ENCODE results near the gene BANF2. TPM values are rescaled to one million over a fixed set of nuclear protein-coding genes. Genes with fewer than 3 reads are reported as not detected.

Gene BANF2
- total and polyA plus RNA-seq, 2 of the 13 experiments (the other 11 are each of a cell fraction or from before 2014, with no cell fraction given) = 0.35 TPM; not detected in 1

DNA sequence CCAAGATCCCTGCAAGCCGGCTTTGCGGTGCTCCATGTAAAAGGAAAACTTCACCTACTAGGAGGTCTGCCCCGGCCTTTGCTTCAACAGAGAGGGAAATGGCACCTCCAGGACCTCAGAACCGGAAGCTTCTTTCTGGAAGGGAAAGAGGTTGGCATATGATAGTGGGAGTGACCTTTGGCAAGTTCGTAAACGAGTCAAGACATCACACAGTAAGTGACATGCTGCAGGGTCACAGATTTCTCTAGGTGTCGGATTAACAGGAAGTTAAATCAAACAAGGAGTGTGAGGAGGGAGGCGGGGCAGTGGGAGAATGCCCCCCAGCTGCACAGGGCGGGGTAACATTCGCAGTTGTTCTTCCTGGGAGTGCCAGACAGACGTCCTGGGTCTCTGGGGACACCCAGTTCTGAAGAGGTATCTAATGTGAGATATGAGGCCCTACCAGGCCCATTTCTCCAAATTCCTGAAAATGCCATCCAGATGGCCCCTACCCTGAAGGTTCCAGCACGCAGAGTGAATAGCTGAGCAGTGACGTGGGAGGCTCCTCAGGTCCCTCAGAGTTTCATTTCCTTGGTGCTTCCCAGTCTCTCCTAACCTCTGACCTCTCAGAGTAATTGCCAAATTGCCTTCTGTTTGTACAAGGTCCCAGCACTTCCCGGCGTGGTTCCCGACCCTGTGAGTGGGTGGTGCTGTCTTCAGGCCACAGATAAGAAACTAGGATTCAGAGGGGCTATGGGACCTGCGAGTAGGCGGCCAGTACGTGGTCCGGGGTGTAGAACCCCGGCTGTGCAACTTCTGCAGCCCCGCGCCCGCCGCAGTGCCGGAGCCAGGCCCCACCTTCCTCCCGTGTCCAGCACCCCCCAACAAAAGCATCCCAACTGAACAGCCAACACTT, 19.6 kb upstream of the BANF2 start (continued):
- TF ChIP-seq HIC2 (CRISPR knock-in tag; IDR thresholded peaks at IDR 0.05; ENCODE audit: low read depth) (no peak), ZIK1 (CRISPR knock-in tag; IDR thresholded peaks at IDR 0.05; ENCODE audit: borderline replicate concordance, low read depth) (no peak), EZH2 (conservative IDR thresholded peaks at IDR 0.05; ENCODE audit: low read depth, low read length) (no peak), ZNF343 (CRISPR knock-in tag; IDR thresholded peaks at IDR 0.05) (peak; percentile 26; the same call in 1 of the 2 replicates), CEBPZ (IDR thresholded peaks at IDR 0.05; ENCODE audit: low read length) (no peak), FOXK1 (CRISPR knock-in tag; IDR thresholded peaks at IDR 0.05; ENCODE audit: borderline replicate concordance, low read depth) (peak; percentile 31; the same call in 1 of the 2 replicates), ZBTB34 (CRISPR knock-in tag; IDR thresholded peaks at IDR 0.05) (no peak)

Measured in HepG2 (cell line).